Upper lobe of right lung (tissue), 1 donor: ENCODE results near the gene LCK. TPM values are rescaled to one million over a fixed set of nuclear protein-coding genes. Genes with fewer than 3 reads are reported as not detected.
A peak's percentile ranks its signal among the peaks of the same experiment; 100 is the strongest.
"Not testable (repeated sequence)": the region's sequence is repeated elsewhere in the genome, so short reads cannot be mapped to it uniquely, and the experiment has no call there.

ENCODE experiments used
- ATAC-seq: fragments of 200-7000 bp; cut with Tn5 transposase; one replicate; pipeline ENCODE4 v1.9.1; 2020; ENCODE audit warnings: mild to moderate bottlenecking, moderate library complexity
- DNase-seq: peaks from one replicate; pipeline ENCODE4 v3.0.0-alpha.2; 2020
- H3K27ac ChIP-seq: fragments of 200-600 bp; one replicate; pipeline ENCODE4 v1.8.0; 2022
- H3K27me3 ChIP-seq: fragments of 200-600 bp; one replicate; pipeline ENCODE4 v1.8.0; 2022; ENCODE audit warnings: mild to moderate bottlenecking
- H3K36me3 ChIP-seq: fragments of 200-600 bp; one replicate; pipeline ENCODE4 v1.8.0; 2022
- H3K4me1 ChIP-seq: fragments of 200-600 bp; one replicate; pipeline ENCODE4 v1.8.0; 2022
- H3K4me3 ChIP-seq: fragments of 200-600 bp; one replicate; pipeline ENCODE4 v1.8.0; 2022; ENCODE audit warnings: mild to moderate bottlenecking
- H3K9me3 ChIP-seq: fragments of 200-600 bp; one replicate; pipeline ENCODE4 v1.8.0; 2022
- CTCF ChIP-seq: fragments of 200-600 bp; IDR thresholded peaks from one replicate; pipeline ENCODE4 v1.8.0; 2022; ENCODE audit warnings: antibody characterized with exemption
- intact Hi-C: fragments of 100-400 bp; cut with DNase I; formaldehyde crosslinking; loops from one replicate; pipeline ENCODE4 v1.11.0; 2022
- total RNA-seq: library from RNA; stranded (reverse); fragmentation: NEBNext Ultra II Directional; extraction: Animal tissue kit (Norgen Biotek cat#: 25700); gene quantifications from one replicate; pipeline ENCODE4 v1.2.1, GENCODE V29; 2021
- donor health status: DM: no; HTN: yes; CAD: no; lungs with severe emphysema.

The LCK gene
- total RNA-seq, 1 donor from 2014 or later: 8.3 TPM

GRCh38 chr1:32273391-32274208 is 22.5 kb downstream of the LCK start:
- H3K27me3 ChIP-seq: peaks cover 22% of the 10 kb centered on the region
- no peak for TF ChIP-seq CTCF
- no peaks in the 10 kb centered on the region for H3K4me1 ChIP-seq
- intact Hi-C loops: no loop called here
- H3K36me3 ChIP-seq: no peaks in the 10 kb centered on the region
- no peak overlapping the region for H3K4me3 ChIP-seq
- no peaks in the 10 kb centered on the region for H3K9me3 ChIP-seq
- H3K27ac ChIP-seq: no peak overlapping the region
- no peak for DNase-seq
- peak; percentile 20 for ATAC-seq

- H3K36me3 ChIP-seq: no peaks in the 10 kb centered on the region
- no peak for DNase-seq
- intact Hi-C loops: no loop called here
Measured at GRCh38 chr1:32274646-32275340, 23.7 kb downstream of the LCK start.

GRCh38 chr1:32275424-32275823 is 24.4 kb downstream of the LCK start:
- Histone ChIP-seq H3K9me3 (no peaks in the 10 kb centered on the region), H3K4me1 (no peaks in the 10 kb centered on the region), H3K27ac (no peak overlapping the region), H3K27me3 (peaks cover 22% of the 10 kb centered on the region), H3K4me3 (no peak overlapping the region), H3K36me3 (no peaks in the 10 kb centered on the region)
- ATAC-seq (peak; percentile 38), DNase-seq (peak; percentile 72)
- TF ChIP-seq CTCF: no peak
- intact Hi-C loops: no loop called here

More at GRCh38 chr1:32274646-32275340, 23.7 kb downstream of the LCK start:
- Histone ChIP-seq H3K4me1 (no peaks in the 10 kb centered on the region), H3K4me3 (no peak overlapping the region), H3K27ac (no peak overlapping the region), H3K9me3 (no peaks in the 10 kb centered on the region), H3K27me3 (peaks cover 22% of the 10 kb centered on the region)
- no peak for TF ChIP-seq CTCF
- no peak for ATAC-seq

GRCh38 chr1:32276032-32276782 is 25.1 kb downstream of the LCK start:
- no peak for DNase-seq
- intact Hi-C loops: no loop called here

GRCh38 chr1:32284777-32285176 is 33.7 kb downstream of the LCK start:
- H3K27ac ChIP-seq, ATAC-seq, H3K36me3 ChIP-seq, H3K4me3 ChIP-seq, DNase-seq, intact Hi-C loops, H3K4me1 ChIP-seq, H3K9me3 ChIP-seq, H3K27me3 ChIP-seq: not testable (repeated sequence)

More at GRCh38 chr1:32276032-32276782, 25.1 kb downstream of the LCK start:
- no peaks in the 10 kb centered on the region for H3K9me3 ChIP-seq
- H3K27me3 ChIP-seq: peaks cover 22% of the 10 kb centered on the region
- H3K36me3 ChIP-seq: no peaks in the 10 kb centered on the region
- no peak for TF ChIP-seq CTCF
- no peaks in the 10 kb centered on the region for H3K4me1 ChIP-seq
- no peak for ATAC-seq
- no peak overlapping the region for H3K4me3 ChIP-seq
- H3K27ac ChIP-seq: no peak overlapping the region
